ENCODE data around the gene MYLK2.
"Not testable (repeated sequence)": the region's sequence is repeated elsewhere in the genome, so short reads cannot be mapped to it uniquely, and the experiment has no call there.

MYLK2 gene

DNA sequence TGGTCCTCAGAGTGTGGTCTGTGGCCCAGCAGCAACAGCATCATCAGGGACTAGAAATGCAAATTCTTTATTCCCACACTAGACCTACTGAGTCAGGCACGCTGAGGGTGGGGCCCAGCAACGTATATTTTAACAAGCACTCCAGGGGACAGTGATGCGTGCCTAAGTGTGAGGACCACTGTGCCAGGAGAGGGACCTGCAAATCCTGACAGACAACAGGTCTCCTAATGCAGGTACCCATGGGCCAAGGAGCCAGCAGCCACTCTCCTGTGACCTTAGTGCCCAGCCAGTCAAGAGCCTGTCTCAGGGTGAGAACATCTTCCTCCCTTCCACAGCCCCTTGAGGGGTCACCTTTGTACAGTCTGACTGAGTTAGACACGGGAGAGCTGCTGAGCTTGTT is 8.0 kb upstream of the MYLK2 start:
- Histone ChIP-seq H3K36me3 (ENCODE audit: control insufficient read depth, insufficient read depth, low read length) (no peaks in the 10 kb centered on the region; the same call in 1 of the 2 replicates), H3K27me3 (replicated peaks; ENCODE audit: control insufficient read depth, insufficient read depth, low read length) (no peaks in the 10 kb centered on the region), H3K4me3 (replicated peaks; ENCODE audit: low read depth, low read length) (no peak overlapping the region)
- TF ChIP-seq, protein P1, sequence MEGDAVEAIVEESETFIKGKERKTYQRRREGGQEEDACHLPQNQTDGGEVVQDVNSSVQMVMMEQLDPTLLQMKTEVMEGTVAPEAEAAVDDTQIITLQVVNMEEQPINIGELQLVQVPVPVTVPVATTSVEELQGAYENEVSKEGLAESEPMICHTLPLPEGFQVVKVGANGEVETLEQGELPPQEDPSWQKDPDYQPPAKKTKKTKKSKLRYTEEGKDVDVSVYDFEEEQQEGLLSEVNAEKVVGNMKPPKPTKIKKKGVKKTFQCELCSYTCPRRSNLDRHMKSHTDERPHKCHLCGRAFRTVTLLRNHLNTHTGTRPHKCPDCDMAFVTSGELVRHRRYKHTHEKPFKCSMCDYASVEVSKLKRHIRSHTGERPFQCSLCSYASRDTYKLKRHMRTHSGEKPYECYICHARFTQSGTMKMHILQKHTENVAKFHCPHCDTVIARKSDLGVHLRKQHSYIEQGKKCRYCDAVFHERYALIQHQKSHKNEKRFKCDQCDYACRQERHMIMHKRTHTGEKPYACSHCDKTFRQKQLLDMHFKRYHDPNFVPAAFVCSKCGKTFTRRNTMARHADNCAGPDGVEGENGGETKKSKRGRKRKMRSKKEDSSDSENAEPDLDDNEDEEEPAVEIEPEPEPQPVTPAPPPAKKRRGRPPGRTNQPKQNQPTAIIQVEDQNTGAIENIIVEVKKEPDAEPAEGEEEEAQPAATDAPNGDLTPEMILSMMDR (IDR thresholded peaks at IDR 0.05; ENCODE audit: insufficient read depth, low read length, poor library complexity, severe bottlenecking) = no peak
- DNase-seq (ENCODE audit: extremely low read depth, insufficient read length) = no peak

DNA sequence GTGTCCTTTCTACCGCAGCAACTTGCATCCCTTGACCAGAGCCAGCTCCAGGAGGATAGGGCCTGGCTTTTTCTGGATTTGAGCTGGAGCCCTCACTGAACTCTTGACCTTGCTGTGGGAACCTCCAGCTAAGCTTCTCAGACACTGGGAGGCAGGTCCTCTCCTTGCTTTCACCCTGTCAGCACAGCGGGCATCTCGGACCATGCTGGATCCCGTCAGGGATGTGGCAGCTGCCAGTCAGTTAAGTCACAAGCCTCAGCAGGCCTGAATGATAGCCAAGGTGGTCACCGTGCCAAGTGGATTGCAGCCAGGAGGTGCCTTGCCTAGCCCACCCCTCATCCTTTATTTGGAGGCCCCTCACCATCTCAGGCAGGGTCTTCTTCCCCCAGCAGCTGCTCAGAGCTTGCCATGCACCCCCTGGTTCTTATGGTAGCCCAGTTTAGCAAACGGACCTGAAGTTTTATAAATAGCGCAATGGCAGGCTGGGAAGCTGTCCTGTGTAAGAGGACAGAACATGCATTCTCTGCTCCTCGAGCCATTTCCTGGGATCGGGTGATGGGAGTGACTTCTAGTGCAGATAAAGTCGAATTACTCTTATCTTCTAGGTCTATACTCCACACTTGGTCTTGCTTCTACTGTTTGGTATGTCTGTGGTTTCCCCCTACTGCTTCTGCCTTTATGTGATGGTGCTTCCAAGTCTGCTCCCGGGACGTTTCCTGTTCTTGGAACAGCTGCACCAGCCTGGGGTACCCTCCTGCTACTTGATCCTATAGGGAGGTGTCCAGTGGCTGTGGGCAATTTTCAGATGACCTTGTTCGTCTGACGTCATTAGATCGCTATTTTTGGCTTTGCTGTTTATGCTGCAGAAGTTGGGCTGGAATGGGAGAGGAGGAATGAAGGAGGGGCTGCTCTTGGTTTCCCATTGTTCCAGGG is 7.1 kb upstream of the MYLK2 start:
- no peak overlapping the region for H3K4me3 ChIP-seq (replicated peaks; ENCODE audit: low read depth, low read length)
- H3K27me3 ChIP-seq (replicated peaks; ENCODE audit: control insufficient read depth, insufficient read depth, low read length) = no peaks in the 10 kb centered on the region
- no peaks in the 10 kb centered on the region; the same call in 1 of the 2 replicates for H3K36me3 ChIP-seq (ENCODE audit: control insufficient read depth, insufficient read depth, low read length)
- no peak for DNase-seq (ENCODE audit: extremely low read depth, insufficient read length)
- TF ChIP-seq, protein P1 (IDR thresholded peaks at IDR 0.05; ENCODE audit: insufficient read depth, low read length, poor library complexity, severe bottlenecking) = no peak

DNA sequence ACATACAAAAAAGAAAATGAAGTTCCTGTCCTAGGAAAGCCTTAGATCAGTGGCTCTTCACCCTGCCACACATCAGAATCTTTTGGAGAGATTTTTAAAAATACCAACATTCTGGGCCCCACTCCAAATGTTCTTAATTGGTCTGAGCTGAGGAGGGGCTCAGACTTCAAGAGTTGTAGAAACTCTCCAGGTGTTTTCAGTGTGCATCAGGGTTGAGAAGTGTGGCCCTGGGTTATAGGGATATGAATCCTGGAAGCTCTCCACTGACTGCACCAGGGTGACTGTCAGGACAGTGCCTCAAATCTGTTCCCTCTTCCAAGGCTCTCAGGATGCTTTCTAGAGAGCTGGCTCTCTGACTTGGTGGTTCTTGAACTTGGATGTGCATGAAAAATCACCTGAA is 5.5 kb upstream of the MYLK2 start:
- H3K27me3 ChIP-seq (replicated peaks; ENCODE audit: control insufficient read depth, insufficient read depth, low read length) = no peaks in the 10 kb centered on the region
- no peaks in the 10 kb centered on the region; the same call in 1 of the 2 replicates for H3K36me3 ChIP-seq (ENCODE audit: control insufficient read depth, insufficient read depth, low read length)
- DNase-seq (ENCODE audit: extremely low read depth, insufficient read length) = no peak
- TF ChIP-seq, protein P1 (IDR thresholded peaks at IDR 0.05; ENCODE audit: insufficient read depth, low read length, poor library complexity, severe bottlenecking) = no peak
- no peak overlapping the region for H3K4me3 ChIP-seq (replicated peaks; ENCODE audit: low read depth, low read length)

DNA sequence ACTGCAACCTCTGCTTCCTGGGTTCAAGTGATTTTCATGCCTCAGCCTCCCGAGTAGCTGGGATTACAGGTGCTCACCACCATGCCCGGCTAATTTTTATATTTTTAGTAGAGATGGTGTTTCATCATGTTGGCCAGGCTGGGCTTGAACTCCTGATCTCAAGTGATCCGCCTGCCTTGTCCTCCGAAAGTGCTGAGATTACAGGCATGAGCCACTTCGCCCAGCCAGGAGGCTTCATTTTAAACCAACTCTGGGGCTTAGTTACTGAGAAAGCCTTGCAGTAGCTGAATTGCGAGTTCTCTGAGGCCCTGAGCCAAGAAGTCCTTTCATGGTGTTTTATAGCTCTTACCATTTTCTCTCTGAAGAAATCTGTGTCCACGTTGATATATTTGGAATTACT is 5.0 kb upstream of the MYLK2 start:
- H3K36me3 ChIP-seq (ENCODE audit: control insufficient read depth, insufficient read depth, low read length); DNase-seq (ENCODE audit: extremely low read depth, insufficient read length); H3K27me3 ChIP-seq (replicated peaks; ENCODE audit: control insufficient read depth, insufficient read depth, low read length); H3K4me3 ChIP-seq (replicated peaks; ENCODE audit: low read depth, low read length): not testable (repeated sequence)

DNA sequence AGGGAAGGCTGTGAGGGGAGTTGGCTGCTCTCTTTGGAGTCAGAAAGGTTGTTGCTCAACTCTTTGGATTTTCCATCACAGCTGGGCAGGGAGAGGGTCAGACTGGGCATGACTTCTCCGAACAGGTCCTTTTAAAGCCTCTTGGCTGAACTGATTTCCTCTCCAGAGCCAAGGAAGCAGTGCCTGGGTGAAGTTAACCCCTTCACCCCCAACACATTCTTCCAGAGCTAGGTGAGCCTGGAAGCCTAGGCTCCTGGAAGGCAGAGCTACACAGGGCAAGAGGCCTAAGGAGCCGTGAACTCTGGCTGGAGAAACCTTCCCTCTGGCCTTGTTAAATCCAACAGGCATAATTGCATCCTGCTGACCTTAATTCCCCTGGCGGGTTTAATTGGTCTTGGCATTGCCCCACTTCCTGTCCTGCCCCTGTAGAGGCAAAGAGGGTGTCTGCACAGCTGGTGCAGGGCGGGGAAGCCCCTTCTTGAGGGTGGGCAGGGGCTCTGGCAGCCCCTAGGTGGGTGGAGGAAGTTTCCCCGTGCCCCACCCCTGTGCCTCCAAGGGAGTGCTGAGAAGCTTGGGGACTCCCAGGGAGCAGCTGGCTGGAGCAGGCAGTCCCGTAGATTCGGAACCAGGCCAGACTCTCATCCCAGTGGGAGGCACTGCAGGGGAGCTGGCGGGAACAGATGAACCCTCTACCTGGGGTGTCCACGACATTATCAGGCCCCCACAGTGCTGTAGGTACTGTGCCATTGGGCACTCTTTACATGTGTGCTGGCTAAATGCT is 3.6 kb upstream of the MYLK2 start:
- TF ChIP-seq, protein P1 (IDR thresholded peaks at IDR 0.05; ENCODE audit: insufficient read depth, low read length, poor library complexity, severe bottlenecking) = no peak
- Histone ChIP-seq H3K36me3 (ENCODE audit: control insufficient read depth, insufficient read depth, low read length) (no peaks in the 10 kb centered on the region; the same call in 1 of the 2 replicates), H3K4me3 (replicated peaks; ENCODE audit: low read depth, low read length) (no peak overlapping the region), H3K27me3 (replicated peaks; ENCODE audit: control insufficient read depth, insufficient read depth, low read length) (no peaks in the 10 kb centered on the region)
- DNase-seq (ENCODE audit: extremely low read depth, insufficient read length) = no peak

DNA sequence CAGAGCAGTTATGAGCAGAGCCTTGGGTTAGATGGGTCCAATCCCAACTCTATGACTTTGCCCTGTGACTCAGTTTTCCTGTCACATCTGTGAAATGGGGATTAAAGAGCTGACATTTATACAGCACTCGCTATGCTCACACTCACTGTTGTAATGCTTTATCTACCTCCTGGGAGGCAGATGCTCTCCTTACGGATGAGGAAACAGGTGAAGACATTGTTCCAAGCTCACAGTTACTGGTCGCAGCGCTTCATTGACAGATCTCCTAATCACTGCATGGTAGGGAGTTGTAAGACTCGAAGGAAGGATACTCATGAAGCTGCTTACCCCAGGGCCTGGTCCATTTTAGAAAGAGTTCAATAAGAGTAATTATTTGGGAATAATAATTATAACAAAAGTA is 2.9 kb upstream of the MYLK2 start:
- H3K27me3 ChIP-seq (replicated peaks; ENCODE audit: control insufficient read depth, insufficient read depth, low read length) = no peaks in the 10 kb centered on the region
- no peaks in the 10 kb centered on the region for H3K36me3 ChIP-seq (ENCODE audit: control insufficient read depth, insufficient read depth, low read length)
- DNase-seq (ENCODE audit: extremely low read depth, insufficient read length) = no peak
- TF ChIP-seq, protein P1 (IDR thresholded peaks at IDR 0.05; ENCODE audit: insufficient read depth, low read length, poor library complexity, severe bottlenecking) = no peak
- H3K4me3 ChIP-seq (replicated peaks; ENCODE audit: low read depth, low read length) = no peak overlapping the region

All from GM06990 (cell line).